GM18499 (cell line): Measurements from ENCODE around the gene DGKA.
"Not testable (repeated sequence)": the region's sequence is repeated elsewhere in the genome, so short reads cannot be mapped to it uniquely, and the experiment has no call there.

Source experiments
- ATAC-seq: cut with Tn5 transposase; IDR thresholded peaks from one replicate; pipeline ENCODE4 v1.9.1; 2021; ENCODE audit warnings: moderate number of reproducible peaks; ENCODE audit not compliant: insufficient read depth, unreplicated experiment

The DGKA gene

GRCh38 chr12:55965941-55966407 is 35.0 kb downstream of the DGKA start, which contains the start of gene PMEL:
Gene PMEL (minus strand): TSS chr12:55966042. CDS start chr12:55966011, 31 bp downstream.
- no peak for ATAC-seq

DNA sequence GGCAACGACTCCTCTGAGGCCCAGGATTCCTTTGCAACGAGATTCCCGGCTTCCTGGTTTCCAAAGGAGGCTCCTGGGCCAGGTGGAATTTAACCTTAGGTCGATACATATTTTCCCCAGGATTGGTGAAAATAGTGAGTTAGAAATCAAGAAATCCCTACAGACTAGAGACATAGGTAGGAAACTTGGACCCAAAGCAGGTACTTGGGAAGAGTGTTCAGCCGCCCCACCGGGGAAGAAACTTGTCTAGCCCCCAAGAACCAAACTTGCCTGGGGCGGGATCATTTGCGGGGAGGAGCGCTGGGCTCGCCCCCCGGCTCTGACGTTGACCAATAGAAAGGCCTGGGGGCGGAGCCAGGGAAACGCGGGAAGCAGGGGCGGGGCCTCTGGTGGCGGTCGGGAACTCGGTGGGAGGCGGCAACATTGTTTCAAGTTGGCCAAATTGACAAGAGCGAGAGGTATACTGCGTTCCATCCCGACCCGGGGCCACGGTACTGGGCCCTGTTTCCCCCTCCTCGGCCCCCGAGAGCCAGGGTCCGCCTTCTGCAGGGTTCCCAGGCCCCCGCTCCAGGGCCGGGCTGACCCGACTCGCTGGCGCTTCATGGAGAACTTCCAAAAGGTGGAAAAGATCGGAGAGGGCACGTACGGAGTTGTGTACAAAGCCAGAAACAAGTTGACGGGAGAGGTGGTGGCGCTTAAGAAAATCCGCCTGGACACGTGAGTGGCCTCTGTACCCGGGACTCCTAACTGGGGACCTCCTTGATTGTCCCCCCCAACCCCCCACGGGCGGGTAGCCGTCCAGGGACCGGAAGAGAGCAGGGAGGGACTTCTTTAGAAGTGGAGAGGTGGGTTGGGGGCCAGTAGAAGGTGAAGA is 35.7 kb downstream of the DGKA start, which contains the start of gene CDK2:
Gene CDK2, plus strand, starts transcription at position 423 of the 874 bp plus-strand sequence. Its CDS starts 179 bp downstream, at position 602.
- peak; percentile 71 for ATAC-seq

DNA sequence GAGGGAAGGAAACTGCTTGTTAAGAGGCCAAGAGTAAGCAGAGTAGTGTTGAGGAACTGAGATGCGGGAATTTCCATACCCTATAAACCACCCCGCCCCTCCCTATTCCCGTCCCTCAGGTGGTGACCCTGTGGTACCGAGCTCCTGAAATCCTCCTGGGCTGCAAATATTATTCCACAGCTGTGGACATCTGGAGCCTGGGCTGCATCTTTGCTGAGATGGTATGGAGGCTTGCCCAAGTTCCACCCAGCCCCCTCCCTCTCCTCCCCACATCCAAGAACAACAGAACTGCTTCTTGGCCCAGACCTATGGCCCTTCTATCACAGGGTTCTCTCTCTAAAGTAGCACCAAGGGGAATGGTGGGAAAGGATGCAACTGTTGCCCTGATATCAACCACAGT is 38.4 kb downstream of the DGKA start:
- no peak for ATAC-seq

GRCh38 chr12:55970775-55971174 is 39.8 kb downstream of the DGKA start:
- no peak for ATAC-seq

GRCh38 chr12:55972042-55972441 is 41.1 kb downstream of the DGKA start:
- ATAC-seq, result no peak

GRCh38 chr12:55972456-55972855 is 41.5 kb downstream of the DGKA start:
- ATAC-seq, result no peak

DNA sequence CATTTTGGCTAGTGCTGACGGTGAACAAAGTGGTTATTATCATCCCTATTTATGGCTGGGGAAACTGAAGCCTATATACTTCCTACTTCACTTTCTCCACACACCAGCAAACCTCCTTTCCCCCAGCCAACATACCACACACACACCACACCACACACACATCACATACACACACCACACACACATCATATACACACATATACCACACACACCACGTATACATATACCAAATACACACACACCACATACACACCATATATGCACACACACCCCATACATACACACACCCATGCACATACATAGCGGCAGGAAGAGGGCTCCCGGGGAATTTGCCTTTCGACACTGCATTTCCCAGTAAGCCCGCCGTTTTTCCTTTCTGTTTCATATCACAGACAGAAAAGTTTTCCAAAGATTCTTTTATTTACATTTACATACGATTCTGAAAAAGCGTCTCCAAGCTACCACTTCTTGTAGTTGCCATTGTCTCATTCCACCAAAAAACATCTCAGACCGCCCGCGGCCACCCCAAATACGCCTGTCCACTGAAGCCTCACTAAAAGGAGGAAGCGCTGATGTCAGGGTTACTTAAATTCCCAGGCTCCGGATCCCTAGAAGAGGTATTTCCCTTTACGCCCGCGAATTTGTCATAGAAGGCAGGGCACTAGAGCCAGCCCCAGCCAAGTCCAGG is 42.1 kb downstream of the DGKA start:
- ATAC-seq, result no peak

DNA sequence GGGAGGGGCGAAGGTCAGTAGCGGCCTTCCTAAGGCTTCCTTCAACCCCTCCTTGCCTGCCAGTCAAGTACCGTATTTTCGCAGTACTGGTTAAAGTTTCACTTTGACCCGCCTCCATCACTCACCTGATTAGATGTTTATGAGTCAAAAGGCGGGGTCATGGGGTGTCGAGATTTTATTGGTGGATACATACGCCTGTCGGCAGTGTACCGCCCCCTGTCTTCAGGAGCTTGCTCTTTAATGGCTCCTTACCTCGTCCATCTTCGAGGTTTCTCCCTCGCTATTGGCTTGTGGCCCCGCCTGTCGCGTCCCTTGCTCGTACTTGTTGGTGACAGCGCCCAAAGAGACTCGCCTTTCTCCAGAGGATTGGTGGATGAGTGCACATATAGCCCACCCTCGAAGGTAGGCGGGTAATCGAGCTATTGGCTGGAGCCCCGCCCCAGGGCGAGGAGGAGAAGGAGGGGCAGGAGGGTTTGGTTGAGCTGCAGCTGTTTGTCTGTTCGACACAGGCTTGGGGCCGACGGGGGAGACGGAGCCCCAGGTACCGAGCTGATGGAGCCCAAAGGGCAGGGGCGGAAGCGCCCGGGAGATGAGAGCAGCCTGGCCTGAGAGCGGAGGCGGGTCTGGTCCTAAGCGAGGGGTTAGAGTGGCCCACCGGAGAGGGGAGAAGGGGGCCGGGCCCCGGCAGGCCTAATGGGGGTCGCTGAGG is 42.8 kb downstream of the DGKA start, which contains the start of gene RAB5B:
Gene RAB5B, plus strand, starts transcription at position 480 of the 709 bp plus-strand sequence. CDS start 12,883 bp downstream, outside the sequence.
- ATAC-seq, result peak; percentile 89

GRCh38 chr12:55974308-55974730 is 43.4 kb downstream of the DGKA start:
- ATAC-seq, result no peak

DNA sequence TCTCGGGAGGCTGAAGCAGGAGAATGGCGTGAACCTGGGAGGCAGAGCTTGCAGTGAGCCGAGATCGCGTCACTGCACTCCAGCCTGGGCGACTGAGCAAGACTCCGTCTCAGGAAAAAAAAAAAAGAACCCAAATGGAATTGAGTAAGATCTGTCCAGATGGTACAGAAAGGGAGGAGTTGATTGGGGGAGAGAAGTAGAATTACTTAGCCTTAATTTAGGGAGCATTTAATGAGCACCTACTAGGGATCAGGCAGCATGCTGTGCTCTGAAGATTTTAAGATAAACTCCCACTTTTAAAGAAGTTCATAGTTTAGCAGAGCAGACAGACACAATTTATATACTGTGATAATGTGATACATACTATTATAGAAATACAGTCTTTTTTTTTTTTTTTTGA is 47.4 kb downstream of the DGKA start:
- no peak for ATAC-seq

- no peak for ATAC-seq
Measured at GRCh38 chr12:55979069-55979468, 48.1 kb downstream of the DGKA start.

GRCh38 chr12:55981882-55982281 is 50.9 kb downstream of the DGKA start:
- not testable (repeated sequence) for ATAC-seq

DNA sequence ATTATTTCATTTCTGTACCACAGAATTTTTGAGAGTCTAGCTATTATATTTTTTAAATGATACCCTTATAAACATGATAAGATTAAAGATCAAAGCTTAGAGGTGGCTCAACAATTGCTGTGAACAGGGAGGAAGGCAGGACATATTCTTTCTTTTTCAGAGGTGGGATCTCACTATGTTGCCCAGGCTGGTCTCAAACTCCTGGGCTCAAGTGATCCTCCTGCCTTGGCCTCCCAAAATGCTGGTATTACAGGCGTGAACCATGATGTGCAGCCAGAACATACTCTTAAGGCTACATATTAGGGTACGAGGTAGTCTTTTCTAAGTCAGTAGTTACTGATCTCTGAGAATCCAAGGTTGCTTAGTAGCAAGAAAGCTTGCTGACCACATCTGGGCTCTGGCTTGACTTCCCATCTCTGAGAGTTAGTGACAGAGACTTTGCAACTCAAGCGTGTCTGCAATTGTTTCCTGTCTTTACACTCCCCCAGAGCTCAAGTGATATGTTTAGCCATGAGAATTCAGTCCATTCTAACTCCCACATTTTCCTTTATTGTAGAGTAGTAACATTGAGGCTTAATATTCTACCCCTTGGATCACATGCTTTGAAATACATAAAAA is 51.5 kb downstream of the DGKA start:
- peak; percentile 90 for ATAC-seq

- ATAC-seq, result no peak
Measured at GRCh38 chr12:55983232-55983842, 52.4 kb downstream of the DGKA start.

- no peak for ATAC-seq
Measured at GRCh38 chr12:55984861-55985260, 53.9 kb downstream of the DGKA start.

GRCh38 chr12:55985341-55985740 is 54.4 kb downstream of the DGKA start:
- ATAC-seq, result no peak

DNA sequence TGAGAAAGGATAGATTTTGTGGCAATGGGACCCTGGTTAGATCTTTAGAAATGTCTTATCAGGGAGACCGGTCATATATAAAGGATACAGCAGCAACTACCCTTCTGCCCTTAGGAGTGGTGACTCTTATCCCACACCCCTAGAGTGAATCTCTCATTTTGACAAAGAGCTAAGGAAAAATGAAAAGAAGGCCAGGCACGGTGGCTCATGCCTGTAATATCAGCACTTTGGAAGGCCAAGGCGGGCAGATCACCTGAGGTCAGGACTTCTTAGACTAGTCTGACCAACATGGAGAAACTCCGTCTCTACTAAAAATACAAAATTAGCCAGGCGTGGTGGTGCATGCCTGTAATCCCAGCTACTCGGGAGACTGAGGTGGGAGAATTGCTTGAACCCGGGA is 55.0 kb downstream of the DGKA start:
- not testable (repeated sequence) for ATAC-seq

DNA sequence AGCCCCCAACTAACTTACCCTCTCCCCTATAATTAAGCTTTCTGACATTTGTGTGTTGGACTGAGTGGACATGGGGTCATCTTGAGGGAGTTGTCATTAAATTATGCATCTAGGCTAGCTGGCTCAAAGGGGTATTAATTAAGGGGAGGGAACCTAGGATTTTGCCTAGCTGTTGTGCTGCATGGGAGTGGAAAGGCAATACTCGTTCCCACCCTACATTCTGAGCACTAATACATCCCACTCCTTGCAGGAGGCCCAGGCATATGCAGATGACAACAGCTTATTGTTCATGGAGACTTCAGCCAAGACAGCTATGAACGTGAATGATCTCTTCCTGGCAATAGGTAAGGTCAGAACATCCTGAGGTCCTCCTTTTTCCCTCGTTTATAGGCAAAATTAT is 60.1 kb downstream of the DGKA start:
- ATAC-seq, result no peak

- no peak for ATAC-seq
Measured at GRCh38 chr12:55993230-55993853, 62.4 kb downstream of the DGKA start.
